GM18517 (cell line): ENCODE results near the gene NAT14.

Source experiments
- ATAC-seq: cut with Tn5 transposase; IDR thresholded peaks from one replicate; pipeline ENCODE4 v1.9.1; 2021; ENCODE audit warnings: mild to moderate bottlenecking, moderate library complexity; ENCODE audit not compliant: unreplicated experiment

Gene NAT14

DNA sequence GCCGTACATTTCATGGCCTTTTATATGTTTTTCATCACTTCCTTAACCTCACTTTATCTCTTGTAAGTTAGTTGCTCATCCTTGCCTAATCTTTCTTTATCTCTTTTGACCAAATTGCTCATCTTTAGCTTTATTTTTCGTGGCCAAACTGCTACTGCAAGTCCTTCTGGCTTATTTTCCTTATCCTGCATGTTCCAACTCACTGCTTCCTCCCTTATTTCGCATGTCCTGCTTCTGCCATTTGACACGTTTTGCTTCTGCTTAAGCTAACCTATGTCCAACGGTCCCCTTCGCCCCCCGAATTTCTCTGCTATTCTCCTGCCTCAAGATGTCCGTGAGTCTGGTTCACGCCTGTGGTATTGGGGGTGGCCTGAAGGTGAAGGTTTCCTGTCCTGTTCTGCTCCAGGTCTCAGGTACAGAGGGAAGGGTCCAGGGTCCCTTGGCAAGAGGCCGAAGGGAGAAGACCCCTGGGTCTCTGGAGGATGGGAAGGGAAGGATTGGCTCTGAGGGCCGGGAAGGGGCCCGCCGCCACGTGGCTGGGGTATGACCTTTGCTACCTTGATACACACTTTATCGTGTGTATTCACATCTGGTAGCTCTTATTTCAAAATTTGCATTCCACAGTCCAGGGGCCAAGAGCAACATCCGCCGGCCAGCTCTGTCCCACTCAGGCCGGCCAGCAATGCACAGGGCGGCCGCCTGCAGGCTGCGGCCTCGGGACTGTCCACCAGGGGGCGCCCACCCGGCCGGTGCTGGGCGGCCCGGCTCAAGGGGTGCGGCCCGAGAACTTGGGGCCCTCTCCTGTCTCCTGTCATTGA is 17.5 kb upstream of the NAT14 start:
- ATAC-seq: no peak

DNA sequence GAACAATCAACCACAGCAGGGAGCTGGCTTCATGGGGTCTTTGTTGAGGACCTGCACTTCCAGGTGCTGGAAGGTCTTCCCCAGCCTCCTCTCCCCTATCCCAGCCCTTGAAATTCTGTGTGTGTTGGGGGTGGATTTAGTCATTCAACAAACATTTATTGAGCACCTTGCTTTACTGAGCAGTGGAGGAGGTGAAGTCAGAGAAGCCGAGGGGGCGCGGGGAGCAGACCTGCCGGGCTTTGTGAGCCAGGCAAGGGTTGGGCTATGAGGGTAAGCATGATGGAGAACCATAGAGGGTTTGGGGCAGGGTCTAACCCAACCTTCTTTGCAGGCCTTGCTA is 17.0 kb upstream of the NAT14 start:
- ATAC-seq: no peak

GRCh38 chr19:55471266-55471665 is 13.7 kb upstream of the NAT14 start:
- ATAC-seq: no peak

GRCh38 chr19:55472463-55472862 is 12.5 kb upstream of the NAT14 start:
- no peak for ATAC-seq

DNA sequence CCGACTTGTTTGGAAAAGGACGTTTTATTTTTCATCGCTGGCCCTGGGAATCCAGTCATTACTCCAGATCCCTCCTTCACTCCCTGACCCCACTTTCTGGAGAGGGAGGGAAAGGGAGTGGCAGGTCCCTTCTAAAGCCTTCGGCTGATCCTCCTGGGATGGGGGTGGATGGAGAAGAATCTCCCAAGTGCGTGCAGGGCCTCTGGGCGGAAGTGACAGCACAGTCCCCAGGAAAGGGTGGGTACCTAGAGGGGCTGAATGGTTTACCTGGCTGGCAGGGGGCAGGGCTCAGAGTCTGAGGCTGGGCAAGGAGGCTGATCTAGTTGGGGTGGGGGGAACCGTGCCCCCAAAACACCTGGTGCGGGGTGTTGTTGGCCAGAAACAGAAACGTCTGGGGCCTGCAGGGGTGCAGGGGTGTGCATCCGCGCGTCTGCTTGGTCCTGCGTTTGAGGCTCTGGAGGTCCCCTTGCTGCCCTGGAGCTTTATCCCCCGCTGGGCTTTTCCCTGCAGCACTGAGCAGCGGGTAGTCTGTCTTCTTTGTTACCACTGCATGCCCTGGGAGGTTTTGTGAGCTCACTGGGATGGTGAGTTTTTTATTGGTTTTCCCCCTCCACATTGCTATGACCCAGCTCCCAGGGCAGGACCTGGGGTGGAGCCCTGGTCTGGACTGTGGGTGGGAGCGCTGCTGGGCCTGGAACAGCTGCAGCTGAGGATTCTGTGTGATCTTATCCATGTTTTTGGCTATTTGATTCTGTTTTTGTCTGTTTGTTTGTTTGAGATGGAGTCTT is 11.6 kb upstream of the NAT14 start:
- no peak for ATAC-seq

DNA sequence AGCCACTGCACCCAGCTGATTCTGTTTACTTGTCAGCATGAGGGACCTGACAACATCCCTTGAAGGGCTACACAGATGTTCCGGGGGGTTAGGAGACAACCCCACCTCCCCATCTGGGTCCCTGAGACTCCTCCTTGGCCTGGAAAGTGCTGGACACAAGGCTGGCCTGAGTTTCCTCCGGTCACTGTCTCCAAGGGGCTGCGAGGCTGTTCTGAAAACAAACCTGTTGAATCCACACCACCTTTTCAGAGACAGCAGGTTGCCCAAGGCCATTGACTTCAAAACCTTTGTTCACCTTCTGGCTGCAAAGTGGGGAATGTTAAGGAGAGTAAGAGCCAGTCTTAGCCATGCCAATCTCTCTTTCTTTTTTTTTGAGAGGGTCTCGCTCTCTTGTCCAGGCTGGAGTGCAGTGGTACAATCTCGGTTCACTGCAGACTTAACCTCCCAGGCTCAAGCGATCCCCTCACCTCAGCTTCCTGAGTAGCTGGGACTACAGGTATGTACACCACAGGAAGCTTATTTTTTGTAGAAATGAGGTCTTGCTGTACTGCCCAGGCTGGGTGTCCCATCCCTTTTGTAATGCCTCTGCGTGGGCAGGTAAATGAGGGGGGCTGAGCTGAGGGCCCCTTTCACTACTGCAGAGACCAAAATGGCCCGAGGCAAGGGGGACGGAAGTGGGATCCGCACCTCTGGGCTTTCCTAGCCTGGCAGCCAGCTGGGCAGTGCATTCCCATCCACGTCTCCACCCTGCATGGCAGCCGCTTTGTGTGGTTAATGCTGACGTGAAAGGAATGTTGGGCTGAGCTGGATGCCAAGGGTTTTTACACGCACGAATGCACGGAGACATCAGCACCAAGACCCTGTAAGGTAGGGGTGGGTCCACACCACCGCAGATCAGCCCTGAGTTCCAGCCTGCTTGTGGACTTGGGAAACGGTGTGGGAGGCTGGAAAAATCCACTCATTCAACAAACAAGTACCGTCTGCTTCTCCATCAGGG is 10.4 kb upstream of the NAT14 start:
- ATAC-seq: no peak

DNA sequence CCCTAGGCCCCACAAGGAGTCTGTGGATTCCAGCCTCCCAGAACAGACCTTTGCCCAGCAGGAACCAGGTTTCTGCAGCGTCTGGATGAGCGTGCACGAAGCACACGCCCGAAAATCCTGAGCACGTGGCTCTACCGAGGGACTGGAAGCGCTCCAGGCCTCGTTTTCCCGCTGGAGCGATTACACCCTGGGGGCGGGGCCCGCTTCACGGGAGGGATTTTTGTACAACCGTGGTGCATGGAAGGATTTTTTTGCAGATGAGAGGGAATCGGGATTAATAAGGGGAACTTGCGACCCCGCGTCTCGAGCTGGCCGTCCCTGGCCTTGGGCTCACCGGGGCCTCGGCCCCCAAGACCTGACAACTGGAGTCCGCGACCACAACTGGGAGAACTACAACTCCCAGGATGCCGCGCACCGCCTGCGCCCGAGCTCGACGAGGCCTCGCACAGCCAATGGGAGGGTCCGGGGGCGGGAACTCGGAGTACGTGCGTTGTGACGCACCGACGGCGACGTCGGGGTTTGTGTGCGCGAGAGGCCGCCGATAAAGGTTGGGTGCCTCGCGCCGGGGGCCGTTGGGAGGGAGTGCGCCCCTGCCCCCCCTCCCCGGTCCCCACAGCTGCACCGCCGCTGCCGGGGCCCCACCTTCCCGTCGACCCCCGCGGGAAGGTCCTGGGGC is 8.8 kb upstream of the NAT14 start, which contains the start of gene ZNF628:
ZNF628 (plus strand) TSS at position 518 of the 676 bp plus-strand sequence. CDS start 3,294 bp downstream, outside the sequence.
- peak; percentile 79 for ATAC-seq

GRCh38 chr19:55477905-55478304 is 7.1 kb upstream of the NAT14 start:
- ATAC-seq: no peak

- no peak for ATAC-seq
These were observed 6.6 kb upstream of the NAT14 start for GRCh38 chr19:55478364-55478763.

- no peak for ATAC-seq
These were observed 5.9 kb upstream of the NAT14 start for GRCh38 chr19:55479045-55479444.

- no peak for ATAC-seq
These were observed 5.3 kb upstream of the NAT14 start for GRCh38 chr19:55479451-55480230.

- ATAC-seq: no peak
These were observed 3.7 kb upstream of the NAT14 start for GRCh38 chr19:55481148-55481793.

DNA sequence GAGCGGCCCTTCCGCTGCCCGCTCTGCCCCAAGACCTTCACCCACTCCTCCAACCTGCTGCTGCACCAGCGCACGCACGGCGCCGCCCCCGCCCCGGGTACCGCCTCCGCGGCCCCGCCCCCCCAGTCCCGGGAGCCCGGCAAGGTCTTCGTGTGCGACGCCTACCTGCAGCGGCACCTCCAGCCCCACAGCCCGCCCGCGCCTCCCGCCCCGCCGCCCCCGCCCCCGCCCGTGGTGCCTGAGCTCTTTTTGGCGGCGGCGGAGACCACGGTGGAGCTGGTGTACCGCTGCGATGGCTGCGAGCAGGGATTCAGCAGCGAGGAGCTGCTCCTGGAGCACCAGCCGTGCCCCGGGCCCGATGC is 3.2 kb upstream of the NAT14 start:
- ATAC-seq: no peak

DNA sequence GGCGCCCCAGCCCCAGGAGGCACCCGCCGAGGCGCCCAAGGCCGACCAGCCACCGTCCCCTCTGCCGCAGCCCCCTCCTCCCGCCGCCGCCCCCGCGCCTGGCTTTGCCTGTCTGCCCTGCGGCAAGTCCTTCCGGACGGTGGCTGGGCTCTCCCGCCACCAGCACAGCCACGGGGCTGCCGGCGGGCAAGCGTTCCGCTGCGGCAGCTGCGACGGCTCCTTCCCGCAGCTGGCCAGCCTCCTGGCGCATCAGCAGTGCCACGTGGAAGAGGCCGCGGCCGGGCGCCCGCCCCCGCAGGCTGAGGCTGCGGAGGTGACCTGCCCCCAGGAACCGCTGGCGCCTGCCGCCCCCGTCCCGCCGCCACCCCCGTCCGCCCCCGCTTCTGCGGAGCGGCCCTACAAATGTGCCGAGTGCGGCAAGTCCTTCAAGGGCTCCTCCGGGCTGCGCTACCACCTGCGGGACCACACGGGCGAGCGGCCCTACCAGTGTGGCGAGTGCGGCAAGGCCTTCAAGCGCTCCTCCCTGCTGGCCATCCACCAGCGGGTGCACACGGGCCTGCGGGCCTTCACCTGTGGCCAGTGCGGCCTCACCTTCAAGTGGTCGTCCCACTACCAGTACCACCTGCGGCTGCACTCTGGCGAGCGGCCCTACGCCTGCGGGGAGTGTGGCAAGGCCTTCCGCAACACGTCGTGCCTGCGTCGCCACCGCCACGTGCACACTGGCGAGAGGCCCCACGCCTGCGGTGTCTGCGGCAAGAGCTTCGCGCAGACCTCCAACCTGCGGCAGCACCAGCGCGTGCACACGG is 2.6 kb upstream of the NAT14 start:
- no peak for ATAC-seq

- ATAC-seq: no peak
These were observed 1.9 kb upstream of the NAT14 start for GRCh38 chr19:55482967-55483705.

GRCh38 chr19:55483706-55484592 is 1.0 kb upstream of the NAT14 start:
- no peak for ATAC-seq
